GM23248 (cell line): ENCODE measurements around the gene SLC8A2. TPM values are rescaled to one million over a fixed set of nuclear protein-coding genes. Genes with fewer than 3 reads are reported as not detected.
"Not testable (repeated sequence)": the region's sequence is repeated elsewhere in the genome, so short reads cannot be mapped to it uniquely, and the experiment has no call there.

ENCODE experiments used
- DNase-seq: peaks from one replicate; pipeline ENCODE4 v3.0.0-alpha.2; 2015
- H2AFZ ChIP-seq: fragments of 200-600 bp; sonication (generic); 2 replicates; pipeline ENCODE4 v1.6.1; 2016; ENCODE audit warnings: antibody characterized with exemption
- H3F3A ChIP-seq: fragments of 200-600 bp; sonication (generic); 2 replicates; pipeline ENCODE4 v1.6.1; 2016; ENCODE audit warnings: mild to moderate bottlenecking, antibody characterized with exemption, mixed run types; ENCODE audit not compliant: insufficient read depth
- H3K27ac ChIP-seq: fragments of 200-600 bp; sonication (generic); 2 replicates; pipeline ENCODE4 v1.5.1; 2016; ENCODE audit warnings: mild to moderate bottlenecking
- H3K27me3 ChIP-seq: fragments of 200-600 bp; sonication (generic); replicated peaks from 2 replicates; pipeline ENCODE4 v1.6.1; 2016; ENCODE audit warnings: mild to moderate bottlenecking; ENCODE audit not compliant: insufficient read depth
- H3K36me3 ChIP-seq: fragments of 200-600 bp; sonication (generic); 2 replicates; pipeline ENCODE4 v1.6.1; 2016; ENCODE audit warnings: low read depth, mild to moderate bottlenecking
- H3K4me1 ChIP-seq: fragments of 200-600 bp; sonication (generic); 2 replicates; pipeline ENCODE4 v1.6.1; 2016; ENCODE audit warnings: mild to moderate bottlenecking; ENCODE audit not compliant: insufficient read depth
- H3K4me2 ChIP-seq: fragments of 200-600 bp; sonication (generic); one replicate; pipeline ENCODE4 v1.6.1; 2016; ENCODE audit warnings: mild to moderate bottlenecking; ENCODE audit not compliant: unreplicated experiment
- H3K4me3 ChIP-seq: fragments of 200-600 bp; sonication (generic); 2 replicates; pipeline ENCODE4 v1.5.1; 2016; ENCODE audit warnings: mild to moderate bottlenecking
- H3K79me2 ChIP-seq: fragments of 200-600 bp; sonication (generic); 2 replicates; pipeline ENCODE4 v1.6.1; 2016; ENCODE audit warnings: mild to moderate bottlenecking; ENCODE audit not compliant: insufficient read depth
- H3K9ac ChIP-seq: fragments of 200-600 bp; sonication (generic); 2 replicates; pipeline ENCODE4 v1.6.1; 2016; ENCODE audit warnings: mild to moderate bottlenecking
- H3K9me2 ChIP-seq: fragments of 200-600 bp; sonication (generic); 2 replicates; pipeline ENCODE4 v1.6.1; 2016; ENCODE audit warnings: mixed run types, mild to moderate bottlenecking, moderate library complexity; ENCODE audit not compliant: insufficient read depth
- H3K9me3 ChIP-seq: fragments of 200-600 bp; sonication (generic); one replicate; pipeline ENCODE4 v1.6.1; 2017; ENCODE audit warnings: low read depth
- H4K20me1 ChIP-seq: fragments of 200-600 bp; sonication (generic); 2 replicates; pipeline ENCODE4 v1.6.0; 2016; ENCODE audit not compliant: insufficient read depth
- EZH2 ChIP-seq: fragments of 200-600 bp; sonication (generic); IDR thresholded peaks from 2 replicates; pipeline ENCODE4 v1.6.1; 2018; ENCODE audit warnings: antibody characterized with exemption, mild to moderate bottlenecking; ENCODE audit not compliant: insufficient read depth, poor library complexity, severe bottlenecking
- EZH2phosphoT487 ChIP-seq: fragments of 200-600 bp; sonication (generic); IDR thresholded peaks from 2 replicates; pipeline ENCODE4 v1.6.1; 2018; ENCODE audit warnings: antibody characterized with exemption, moderate library complexity, mild to moderate bottlenecking, low read depth; ENCODE audit not compliant: insufficient read depth
- WGBS, 2 experiments: methylation state at CpG; one replicate each; pipeline ENCODE4 v1.1.6; 2015 to 2017; ENCODE audit warnings: low lambda C conversion rate in 2 of 2, low coverage in 1 of 2; ENCODE audit errors: missing lambda C conversion rate in 2 of 2; 5-methylcytosine and 5-hydroxymethylcytosine counted together
- in situ Hi-C: fragments of 300-500 bp; cut with MboI; formaldehyde crosslinking; loops from 2 replicates; pipeline ENCODE4 v1.15.0; 2020
- polyA plus RNA-seq: library from polyadenylated mRNA; unstranded; fragments of >200 nt; fragmentation: Nextera tagmentation; extraction: Ambion mirVana; gene quantifications from 2 replicates; pipeline ENCODE4 v1.2.1, GENCODE V29; 2016
- total RNA-seq: library from RNA; depleted of rRNA; stranded (reverse); fragments of >200 nt; shearing (Covaris generic); gene quantifications from 2 replicates; pipeline ENCODE4 v1.2.3, GENCODE V29; 2014

The SLC8A2 gene
- total and polyA plus RNA-seq, 2 experiments from 2014 or later = not detected

- H3K9me3 ChIP-seq = no peaks in the 10 kb centered on the region
- H3K4me3 ChIP-seq = no peak overlapping the region
- H4K20me1 ChIP-seq = no peaks in the 10 kb centered on the region
- no peak overlapping the region for H2AFZ ChIP-seq
- no peak for DNase-seq
- peaks cover 6% of the 10 kb centered on the region; the same call in 1 of the 2 replicates for H3K36me3 ChIP-seq
- no peaks in the 10 kb centered on the region for H3K27me3 ChIP-seq
- no peak overlapping the region for H3K4me2 ChIP-seq
- H3K27ac ChIP-seq = no peak overlapping the region
- no peaks in the 10 kb centered on the region for H3F3A ChIP-seq
- H3K4me1 ChIP-seq = no peaks in the 10 kb centered on the region; the same call in 1 of the 2 replicates
- H3K9ac ChIP-seq = no peak overlapping the region
- H3K9me2 ChIP-seq = no peaks in the 10 kb centered on the region
- 0 out of 2 replicates have a peak, but pooled peaks cover 6% of the 10 kb centered on the region for H3K79me2 ChIP-seq
- in situ Hi-C loops = no loop called here
- no peak for TF ChIP-seq EZH2
- no peak for TF ChIP-seq EZH2phosphoT487
- WGBS, 2 experiments = 98 to 99% methylated on average over 16 of the region's 16 CpGs
Observed at GRCh38 chr19:47413941-47414340, 57.8 kb downstream of the SLC8A2 start.

GRCh38 chr19:47411696-47412095 is 60.0 kb downstream of the SLC8A2 start:
- 63 to 67% methylated on average over 9 of the region's 9 CpGs for WGBS, 2 experiments
- H3K4me1 ChIP-seq, H3K36me3 ChIP-seq, H3K9me3 ChIP-seq, H3K79me2 ChIP-seq, H3K4me3 ChIP-seq, H3K27ac ChIP-seq, H4K20me1 ChIP-seq, H3K27me3 ChIP-seq, H3K4me2 ChIP-seq, H3K9me2 ChIP-seq, H3K9ac ChIP-seq, H3F3A ChIP-seq, H2AFZ ChIP-seq, DNase-seq, in situ Hi-C loops: not testable (repeated sequence)

GRCh38 chr19:47411101-47411500 is 60.6 kb downstream of the SLC8A2 start:
- in situ Hi-C loops = no loop called here
- H3F3A ChIP-seq = no peaks in the 10 kb centered on the region
- no peaks in the 10 kb centered on the region for H3K9me3 ChIP-seq
- H3K4me3 ChIP-seq = no peak overlapping the region
- H3K79me2 ChIP-seq = no peaks in the 10 kb centered on the region
- H3K27me3 ChIP-seq = no peaks in the 10 kb centered on the region
- DNase-seq = no peak
- TF ChIP-seq EZH2phosphoT487 = no peak
- TF ChIP-seq EZH2 = no peak
- no peak overlapping the region for H3K27ac ChIP-seq
- H3K9me2 ChIP-seq = no peaks in the 10 kb centered on the region
- no peak overlapping the region for H3K9ac ChIP-seq
- no peaks in the 10 kb centered on the region for H4K20me1 ChIP-seq
- peaks cover 6% of the 10 kb centered on the region; the same call in 1 of the 2 replicates for H3K36me3 ChIP-seq
- WGBS, 2 experiments = 71 to 74% methylated on average over 8 of the region's 8 CpGs
- H3K4me1 ChIP-seq = no peaks in the 10 kb centered on the region
- H2AFZ ChIP-seq = no peak overlapping the region
- H3K4me2 ChIP-seq = no peak overlapping the region

- H3K9me3 ChIP-seq = no peaks in the 10 kb centered on the region
- H3K4me3 ChIP-seq = no peak overlapping the region
- no peaks in the 10 kb centered on the region for H4K20me1 ChIP-seq
- no peak overlapping the region for H3K9ac ChIP-seq
- no peaks in the 10 kb centered on the region for H3K9me2 ChIP-seq
- TF ChIP-seq EZH2 (no peak), EZH2phosphoT487 (no peak)
- no peaks in the 10 kb centered on the region for H3K79me2 ChIP-seq
- in situ Hi-C loops = no loop called here
- no peaks in the 10 kb centered on the region; the same call in 1 of the 2 replicates for H3K36me3 ChIP-seq
- WGBS, 2 experiments = 89 to 91% methylated on average over 14 of the region's 14 CpGs
- no peaks in the 10 kb centered on the region for H3K27me3 ChIP-seq
- no peak overlapping the region for H3K4me2 ChIP-seq
- no peaks in the 10 kb centered on the region for H3F3A ChIP-seq
- no peak overlapping the region for H3K27ac ChIP-seq
- DNase-seq = peak; percentile 13
- H3K4me1 ChIP-seq = no peaks in the 10 kb centered on the region
- H2AFZ ChIP-seq = no peak overlapping the region
Observed at GRCh38 chr19:47408156-47408938, 63.3 kb downstream of the SLC8A2 start.
